GM12891 (cell line): ENCODE measurements around the gene NEUROD1.

Source experiments
- PAX5 ChIP-seq: IDR thresholded peaks from 2 replicates; pipeline ENCODE4 v1.6.1; 2011; ENCODE audit warnings: low read length, moderate library complexity, mild to moderate bottlenecking; ENCODE audit not compliant: insufficient read depth, severe bottlenecking
- POLR2A ChIP-seq: IDR thresholded peaks from 2 replicates; pipeline ENCODE4 v1.6.1; 2011; ENCODE audit warnings: low read depth, low read length, control low read depth
- POLR2AphosphoS5 ChIP-seq: IDR thresholded peaks from 2 replicates; pipeline ENCODE4 v1.6.1; 2011; ENCODE audit warnings: low read depth, low read length, control low read depth
- SPI1 ChIP-seq: IDR thresholded peaks from 2 replicates; pipeline ENCODE4 v1.6.1; 2011; ENCODE audit warnings: low read depth, low read length, control low read depth

DNA sequence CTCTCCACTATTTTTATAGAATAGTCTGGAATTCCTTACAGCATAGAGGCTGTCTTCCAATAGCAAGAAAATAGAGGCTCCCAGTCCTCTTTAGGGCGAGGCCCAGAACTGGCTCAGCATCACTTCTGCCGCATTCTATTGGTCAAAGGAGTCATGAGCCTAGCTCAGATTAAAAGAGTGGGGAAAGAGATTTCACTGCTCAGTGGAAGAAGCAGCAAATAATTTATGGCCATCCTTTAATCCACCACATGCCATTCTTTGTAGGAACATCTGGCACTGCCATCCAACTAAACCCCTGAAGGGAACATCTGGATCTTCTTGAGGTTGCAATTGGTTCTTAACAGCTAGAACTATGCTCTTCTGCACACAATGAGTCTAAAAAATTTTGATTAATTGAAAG lies 43.4 kb upstream of the NEUROD1 start:
- TF ChIP-seq POLR2AphosphoS5 (no peak), POLR2A (no peak), PAX5 (no peak), SPI1 (no peak)
